ELF-1 (cell line): Measurements from ENCODE around the gene FBXO31.

Experiments used
- DNase-seq: peaks from one replicate; pipeline ENCODE4 v3.0.0-alpha.2; 2016; ENCODE audit warnings: low read depth, low spot score

Gene FBXO31

GRCh38 chr16:87314990-87315420 is 68.6 kb downstream of the FBXO31 start:
- no peak for DNase-seq

- no peak for DNase-seq
Observed at GRCh38 chr16:87312008-87312407, 71.6 kb downstream of the FBXO31 start.

- no peak for DNase-seq
Observed at GRCh38 chr16:87311387-87311786, 72.2 kb downstream of the FBXO31 start.

- DNase-seq, result no peak
Observed at GRCh38 chr16:87310610-87311009, 73.0 kb downstream of the FBXO31 start.

GRCh38 chr16:87309620-87310525 is 73.7 kb downstream of the FBXO31 start:
- DNase-seq, result no peak

- DNase-seq, result no peak
Observed at GRCh38 chr16:87308826-87309225, 74.8 kb downstream of the FBXO31 start.

GRCh38 chr16:87306516-87306915 is 77.1 kb downstream of the FBXO31 start:
- no peak for DNase-seq

- peak; percentile 86 for DNase-seq
Observed at GRCh38 chr16:87305505-87306391, 77.8 kb downstream of the FBXO31 start.

GRCh38 chr16:87304951-87305350 is 78.6 kb downstream of the FBXO31 start:
- DNase-seq, result no peak

- DNase-seq, result no peak
Observed at GRCh38 chr16:87303962-87304521, 79.5 kb downstream of the FBXO31 start.

GRCh38 chr16:87303431-87303930 is 80.1 kb downstream of the FBXO31 start:
- no peak for DNase-seq

- no peak for DNase-seq
Observed at GRCh38 chr16:87298857-87299465, 84.6 kb downstream of the FBXO31 start.

GRCh38 chr16:87297918-87298631 is 85.5 kb downstream of the FBXO31 start:
- peak; percentile 71 for DNase-seq

- DNase-seq, result no peak
Observed at GRCh38 chr16:87297407-87297806, 86.2 kb downstream of the FBXO31 start.

GRCh38 chr16:87295661-87296531 is 87.7 kb downstream of the FBXO31 start:
- peak; percentile 44 for DNase-seq

- peak; percentile 23 for DNase-seq
Observed at GRCh38 chr16:87295259-87295658, 88.3 kb downstream of the FBXO31 start.

GRCh38 chr16:87293990-87294389 is 89.6 kb downstream of the FBXO31 start:
- no peak for DNase-seq

GRCh38 chr16:87291944-87292343 is 91.6 kb downstream of the FBXO31 start:
- no peak for DNase-seq

- DNase-seq, result no peak
Observed at GRCh38 chr16:87288753-87289362, 94.7 kb downstream of the FBXO31 start.
